ENCODE data around the gene IMPG2. TPM values are rescaled to one million over a fixed set of nuclear protein-coding genes. Genes with fewer than 3 reads are reported as not detected.
"Not testable (repeated sequence)": the region's sequence is repeated elsewhere in the genome, so short reads cannot be mapped to it uniquely, and the experiment has no call there.

Gene IMPG2
- under 1 TPM; 0.82 to 0.86 TPM for total RNA-seq

GRCh38 chr3:101320475-101320874 is at the start of gene IMPG2:
TSS of gene IMPG2 (minus strand) at chr3:101320575. CDS start at chr3:101320372, 203 bp downstream.
- Mint-ChIP-seq H3K36me3 (ENCODE audit: insufficient read depth in 2 of 2) (no peaks in the 10 kb centered on the region), H3K4me1 (ENCODE audit: low read depth) (no peaks in the 10 kb centered on the region), H3K9me3 (no peaks in the 10 kb centered on the region), H3K27ac (no peak within 1 kb of the TSS), H3K4me3 (no peak within 1 kb of the TSS), H3K27me3 (ENCODE audit: low read depth) (no peaks in the 10 kb centered on the region)
- no peak for ATAC-seq (replicated peaks in 1 of 2)
- DNase-seq = no peak

DNA sequence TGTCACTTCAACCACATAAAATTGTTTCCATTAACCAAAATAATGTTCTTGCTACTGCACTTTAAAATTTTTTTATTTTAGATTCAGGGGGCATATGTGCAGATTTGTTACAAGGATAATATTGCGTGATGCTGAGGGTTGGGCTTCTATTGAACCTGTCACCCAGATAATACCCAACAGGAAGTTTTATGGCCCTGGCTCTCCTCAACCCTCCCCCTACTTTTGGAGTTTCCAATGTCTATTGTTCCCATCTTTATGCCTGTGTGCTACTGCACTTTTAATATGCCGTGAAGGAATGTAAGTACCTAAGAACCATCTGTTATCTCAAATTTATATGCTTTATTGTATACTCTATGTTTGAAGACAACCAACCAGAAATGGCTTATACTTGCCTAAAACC is 42.0 kb upstream of the IMPG2 start:
- peaks cover 6 to 17% of the 10 kb centered on the region in 2 donors for H3K36me3 Mint-ChIP-seq (ENCODE audit: insufficient read depth in 2 of 2)
- no peaks in the 10 kb centered on the region for H3K27me3 Mint-ChIP-seq (ENCODE audit: low read depth)
- no peak overlapping the region for H3K4me3 Mint-ChIP-seq
- no peak overlapping the region for H3K27ac Mint-ChIP-seq
- DNase-seq (no peak), ATAC-seq (replicated peaks in 1 of 2) (no peak)
- no peaks in the 10 kb centered on the region for H3K4me1 Mint-ChIP-seq (ENCODE audit: low read depth)
- peaks cover 0 to 2% of the 10 kb centered on the region in 2 donors for H3K9me3 Mint-ChIP-seq

- Mint-ChIP-seq H3K36me3 (ENCODE audit: insufficient read depth in 2 of 2) (peaks cover 0 to 4% of the 10 kb centered on the region in 2 donors), H3K27ac (no peak overlapping the region), H3K27me3 (ENCODE audit: low read depth) (no peaks in the 10 kb centered on the region), H3K9me3 (no peaks in the 10 kb centered on the region), H3K4me1 (ENCODE audit: low read depth) (no peaks in the 10 kb centered on the region), H3K4me3 (no peak overlapping the region)
- ATAC-seq (replicated peaks in 1 of 2) = no peak
- DNase-seq = peak in 1 of 2 donors; percentile 2
These were observed 31.5 kb upstream of the IMPG2 start for GRCh38 chr3:101351829-101352228.

GRCh38 chr3:101340591-101340990 is 20.2 kb upstream of the IMPG2 start:
- Mint-ChIP-seq H3K27ac (no peak overlapping the region), H3K4me1 (ENCODE audit: low read depth) (no peaks in the 10 kb centered on the region), H3K36me3 (ENCODE audit: insufficient read depth in 2 of 2) (peaks cover 0 to 1% of the 10 kb centered on the region in 2 donors), H3K9me3 (no peaks in the 10 kb centered on the region), H3K4me3 (no peak overlapping the region), H3K27me3 (ENCODE audit: low read depth) (no peaks in the 10 kb centered on the region)
- DNase-seq (no peak), ATAC-seq (replicated peaks in 1 of 2) (no peak)

DNA sequence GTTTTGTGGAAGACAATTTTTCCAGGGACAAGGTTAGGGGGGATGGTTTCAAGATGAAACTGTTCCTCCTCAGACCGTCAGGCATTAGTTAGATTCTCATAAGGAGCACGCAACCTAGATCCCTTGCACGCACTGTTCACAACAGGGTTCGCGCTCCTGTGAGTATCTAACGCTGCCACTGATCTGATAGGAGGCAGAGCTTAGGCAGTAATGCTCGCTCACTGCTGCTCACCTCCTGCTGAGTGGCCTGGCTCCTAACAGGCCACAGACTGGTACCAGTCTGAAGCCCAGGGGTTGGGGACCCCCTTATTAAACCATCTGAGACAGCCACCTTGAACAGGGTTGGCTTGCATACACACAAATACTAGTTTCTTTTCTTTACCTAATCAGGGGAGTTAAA is 13.5 kb upstream of the IMPG2 start:
- ATAC-seq (replicated peaks in 1 of 2) (no peak), DNase-seq (no peak)
- no peaks in the 10 kb centered on the region for H3K27me3 Mint-ChIP-seq (ENCODE audit: low read depth)
- no peaks in the 10 kb centered on the region for H3K4me1 Mint-ChIP-seq (ENCODE audit: low read depth)
- H3K36me3 Mint-ChIP-seq (ENCODE audit: insufficient read depth in 2 of 2) = no peaks in the 10 kb centered on the region
- H3K4me3 Mint-ChIP-seq = no peak overlapping the region
- H3K27ac Mint-ChIP-seq = no peak overlapping the region
- no peaks in the 10 kb centered on the region for H3K9me3 Mint-ChIP-seq

DNA sequence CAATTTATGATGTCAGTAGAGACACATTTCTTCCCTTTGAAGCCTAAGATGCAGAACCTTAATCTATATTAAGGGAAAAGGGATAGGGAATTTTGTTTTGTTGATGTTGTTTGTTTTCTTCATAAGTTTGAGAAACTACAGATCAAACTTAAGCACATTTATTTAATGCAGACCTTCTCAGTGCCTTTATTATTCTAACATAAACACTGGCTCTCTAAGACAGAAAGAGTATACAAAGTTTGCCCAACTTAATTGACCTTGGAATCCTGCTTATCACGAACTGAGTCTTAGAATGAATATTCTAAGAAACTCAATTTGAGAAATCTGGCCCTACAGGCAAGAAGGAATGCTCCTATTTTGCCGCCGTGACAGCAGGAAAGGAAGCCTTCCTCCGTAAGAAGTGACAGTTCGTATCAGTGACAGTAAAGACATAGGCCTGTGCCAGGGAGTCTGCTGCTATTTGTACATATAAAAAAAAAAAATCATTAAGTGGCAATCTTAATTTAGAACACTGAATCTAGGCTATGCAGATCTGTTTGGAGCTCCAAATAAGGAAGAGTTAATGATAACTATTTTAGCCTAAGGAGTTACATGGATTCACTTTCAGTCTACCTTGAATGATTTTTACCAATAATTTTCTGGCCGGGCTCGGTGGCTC is 8.8 kb upstream of the IMPG2 start:
- no peaks in the 10 kb centered on the region for H3K36me3 Mint-ChIP-seq (ENCODE audit: insufficient read depth in 2 of 2)
- ATAC-seq (replicated peaks in 1 of 2) (no peak), DNase-seq (no peak)
- no peaks in the 10 kb centered on the region for H3K9me3 Mint-ChIP-seq
- H3K27ac Mint-ChIP-seq = no peak overlapping the region
- H3K4me1 Mint-ChIP-seq (ENCODE audit: low read depth) = no peaks in the 10 kb centered on the region
- no peaks in the 10 kb centered on the region for H3K27me3 Mint-ChIP-seq (ENCODE audit: low read depth)
- H3K4me3 Mint-ChIP-seq = no peak overlapping the region

DNA sequence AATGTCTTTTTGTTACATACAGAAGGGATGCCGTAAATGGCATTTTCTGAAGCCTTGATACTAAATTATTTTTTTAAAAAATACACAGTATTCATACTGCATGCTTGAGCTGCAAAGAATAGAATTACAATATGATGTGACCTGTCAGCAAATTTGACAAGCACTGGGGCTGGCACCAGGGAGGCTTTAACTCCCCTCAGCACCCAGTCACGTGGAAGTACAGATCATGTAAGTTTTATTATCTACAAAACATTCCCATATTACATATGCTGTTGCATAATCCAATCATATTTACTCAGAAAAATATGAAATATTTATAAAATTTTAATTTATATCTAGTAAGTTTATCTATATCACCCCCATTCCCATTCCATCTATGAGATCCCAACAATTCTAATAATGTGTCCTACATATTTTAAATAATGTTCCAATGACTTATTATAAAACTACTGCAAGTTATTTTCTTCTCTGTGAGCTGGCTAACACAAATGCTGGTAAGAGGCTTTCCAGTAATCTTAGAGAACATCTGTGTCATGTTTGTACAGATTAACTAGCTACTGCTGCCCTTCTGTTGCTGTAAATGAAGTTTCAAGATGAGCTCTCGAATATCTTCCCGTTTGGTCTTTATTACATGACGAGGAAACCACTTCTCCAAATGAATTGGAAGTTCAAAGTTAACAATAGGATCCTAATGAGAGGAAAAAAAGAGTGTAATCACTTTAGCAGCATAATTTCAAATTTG is 5.2 kb upstream of the IMPG2 start:
- no peak for ATAC-seq (replicated peaks in 1 of 2)
- H3K9me3 Mint-ChIP-seq = no peaks in the 10 kb centered on the region
- no peaks in the 10 kb centered on the region for H3K4me1 Mint-ChIP-seq (ENCODE audit: low read depth)
- no peak for DNase-seq
- no peak overlapping the region for H3K27ac Mint-ChIP-seq
- no peaks in the 10 kb centered on the region for H3K27me3 Mint-ChIP-seq (ENCODE audit: low read depth)
- no peak overlapping the region for H3K4me3 Mint-ChIP-seq
- H3K36me3 Mint-ChIP-seq (ENCODE audit: insufficient read depth in 2 of 2) = no peaks in the 10 kb centered on the region

- Mint-ChIP-seq H3K27ac (no peak overlapping the region), H3K4me3 (no peak overlapping the region), H3K9me3 (no peaks in the 10 kb centered on the region), H3K36me3 (ENCODE audit: insufficient read depth in 2 of 2) (no peaks in the 10 kb centered on the region), H3K27me3 (ENCODE audit: low read depth) (no peaks in the 10 kb centered on the region), H3K4me1 (ENCODE audit: low read depth) (no peaks in the 10 kb centered on the region)
- ATAC-seq (replicated peaks in 1 of 2) = no peak
- no peak for DNase-seq
These were observed 844 bp downstream of the IMPG2 start for GRCh38 chr3:101319531-101319930.

DNA sequence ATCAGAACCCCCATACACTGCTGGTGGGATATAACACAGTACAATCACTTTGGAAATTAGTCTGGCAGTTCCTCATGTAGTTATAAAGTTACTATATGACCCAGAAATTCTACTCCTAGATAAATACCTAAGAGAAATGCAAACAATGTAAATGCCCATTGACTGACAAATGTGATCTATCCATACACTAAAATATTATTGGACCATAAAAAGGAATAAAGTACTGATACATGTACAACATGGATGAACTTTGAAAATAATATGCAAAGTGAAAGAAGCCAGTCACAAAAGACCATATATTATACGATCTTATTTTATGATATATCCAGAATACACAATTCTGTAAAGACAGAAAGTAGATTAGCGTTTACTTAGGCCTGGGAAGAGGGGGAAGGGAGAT is 7.8 kb downstream of the IMPG2 start:
- H3K36me3 Mint-ChIP-seq (ENCODE audit: insufficient read depth in 2 of 2) = peaks cover 6 to 21% of the 10 kb centered on the region in 2 donors
- ATAC-seq (replicated peaks in 1 of 2) (no peak), DNase-seq (no peak)
- no peaks in the 10 kb centered on the region for H3K4me1 Mint-ChIP-seq (ENCODE audit: low read depth)
- no peak overlapping the region for H3K4me3 Mint-ChIP-seq
- H3K9me3 Mint-ChIP-seq = peaks cover 10 to 12% of the 10 kb centered on the region in 2 donors
- no peaks in the 10 kb centered on the region for H3K27me3 Mint-ChIP-seq (ENCODE audit: low read depth)
- H3K27ac Mint-ChIP-seq = no peak overlapping the region

DNA sequence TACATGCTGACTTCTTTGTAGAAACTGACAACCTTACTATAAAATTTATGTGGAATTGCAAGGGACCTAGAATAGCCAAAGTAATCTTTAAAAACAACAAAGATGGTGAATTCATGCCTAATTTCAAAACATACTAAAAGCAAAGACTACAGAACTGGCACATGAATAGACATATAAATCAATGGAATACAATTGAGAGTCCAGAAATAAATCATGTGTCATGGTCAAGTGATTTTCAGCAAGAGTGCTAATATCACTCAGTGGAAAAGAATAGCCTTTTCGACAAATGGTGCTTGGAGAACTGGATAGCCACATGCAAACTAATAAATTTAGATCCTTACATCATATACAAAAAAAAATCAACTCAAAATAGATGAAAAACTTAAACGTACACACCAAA is 8.7 kb downstream of the IMPG2 start:
- DNase-seq = no peak
- no peaks in the 10 kb centered on the region for H3K4me1 Mint-ChIP-seq (ENCODE audit: low read depth)
- H3K4me3 Mint-ChIP-seq = no peak overlapping the region
- no peaks in the 10 kb centered on the region for H3K27me3 Mint-ChIP-seq (ENCODE audit: low read depth)
- H3K9me3 Mint-ChIP-seq = peaks cover 10 to 15% of the 10 kb centered on the region in 2 donors
- H3K36me3 Mint-ChIP-seq (ENCODE audit: insufficient read depth in 2 of 2) = peaks cover 9 to 22% of the 10 kb centered on the region in 2 donors
- no peak overlapping the region for H3K27ac Mint-ChIP-seq
- no peak for ATAC-seq (replicated peaks in 1 of 2)

DNA sequence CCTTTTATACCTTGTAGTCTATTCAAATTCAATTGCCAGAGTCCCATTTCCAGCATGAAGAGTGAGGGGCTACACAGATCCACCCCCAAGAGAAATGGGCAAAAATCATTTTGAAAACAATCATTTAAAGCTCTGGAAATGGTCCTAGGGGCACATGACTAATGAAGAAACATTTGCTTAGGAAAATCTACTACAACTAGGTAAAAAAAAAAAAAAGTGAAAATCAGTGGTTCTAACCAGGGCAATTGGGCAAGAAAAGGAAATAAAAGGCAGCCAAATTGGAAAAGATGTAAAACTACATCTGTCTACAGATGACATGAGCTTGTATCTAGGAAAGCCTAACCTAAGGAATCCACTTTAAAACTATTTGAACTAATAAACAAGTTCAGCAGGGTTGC is 9.4 kb downstream of the IMPG2 start:
- Mint-ChIP-seq H3K27me3 (ENCODE audit: low read depth) (no peaks in the 10 kb centered on the region), H3K27ac (no peak overlapping the region), H3K4me1 (ENCODE audit: low read depth) (no peaks in the 10 kb centered on the region), H3K9me3 (peaks cover 10 to 15% of the 10 kb centered on the region in 2 donors), H3K36me3 (ENCODE audit: insufficient read depth in 2 of 2) (peaks cover 9 to 22% of the 10 kb centered on the region in 2 donors), H3K4me3 (no peak overlapping the region)
- no peak for DNase-seq
- no peak for ATAC-seq (replicated peaks in 1 of 2)

DNA sequence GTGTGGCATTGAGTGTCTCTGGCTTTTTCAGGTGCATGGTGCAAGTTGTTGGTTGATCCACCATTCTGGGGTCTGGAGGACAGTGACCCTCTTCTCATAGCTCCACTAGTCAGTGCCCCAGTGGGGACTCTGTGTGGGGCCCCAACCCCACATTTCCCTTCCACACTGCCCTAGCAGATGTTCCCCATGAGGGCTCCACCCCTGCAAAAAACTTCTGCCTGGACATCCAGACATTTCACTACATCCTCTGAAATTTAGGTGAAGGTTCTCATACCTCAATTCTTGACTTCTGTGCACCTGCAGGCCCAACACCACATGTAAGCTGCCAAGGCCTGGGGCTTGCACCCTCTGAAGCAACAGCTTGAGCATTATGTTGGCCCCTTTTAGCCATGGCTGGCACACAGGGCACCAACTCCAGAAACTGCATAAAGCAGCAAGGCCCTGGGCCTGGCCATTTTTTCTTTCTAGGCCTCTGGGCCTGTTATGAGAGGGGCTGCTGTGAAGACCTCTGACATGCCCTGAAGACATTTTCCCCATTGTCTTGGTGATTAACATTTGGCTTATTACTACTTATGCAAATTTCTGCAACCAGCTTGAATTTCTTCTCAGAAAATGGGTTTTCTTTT is 12.1 kb downstream of the IMPG2 start:
- not testable (repeated sequence) for H3K27ac Mint-ChIP-seq; DNase-seq; H3K4me1 Mint-ChIP-seq (ENCODE audit: low read depth); ATAC-seq (replicated peaks in 1 of 2); H3K4me3 Mint-ChIP-seq; H3K27me3 Mint-ChIP-seq (ENCODE audit: low read depth)
- peaks cover 10 to 24% of the 10 kb centered on the region in 2 donors for H3K36me3 Mint-ChIP-seq (ENCODE audit: insufficient read depth in 2 of 2)
- H3K9me3 Mint-ChIP-seq = peaks cover 10 to 16% of the 10 kb centered on the region in 2 donors

DNA sequence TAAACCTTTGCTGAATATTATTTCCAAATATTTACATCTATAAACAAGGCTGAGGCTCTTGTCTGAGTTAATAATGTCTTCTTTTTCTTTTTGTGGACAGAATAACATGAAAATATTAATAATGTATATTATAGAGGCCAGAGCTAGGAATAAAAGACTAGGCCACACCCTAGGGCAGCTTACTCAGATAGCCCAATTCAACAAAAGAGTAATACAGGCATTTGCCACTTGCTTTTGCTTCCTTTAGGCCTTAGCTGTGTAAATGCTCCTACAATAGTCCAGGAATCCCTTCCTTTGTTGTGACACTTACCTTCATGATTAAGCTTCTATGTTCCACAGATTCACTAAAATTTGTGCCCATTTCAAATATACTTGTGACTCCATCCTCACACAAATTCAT is 16.5 kb downstream of the IMPG2 start:
- Mint-ChIP-seq H3K9me3 (peaks cover 11 to 17% of the 10 kb centered on the region in 2 donors), H3K4me1 (ENCODE audit: low read depth) (no peaks in the 10 kb centered on the region), H3K27ac (no peak overlapping the region), H3K36me3 (ENCODE audit: insufficient read depth in 2 of 2) (peaks cover 15 to 19% of the 10 kb centered on the region in 2 donors), H3K4me3 (no peak overlapping the region), H3K27me3 (ENCODE audit: low read depth) (no peaks in the 10 kb centered on the region)
- no peak for DNase-seq
- no peak for ATAC-seq (replicated peaks in 1 of 2)
